H1 (cell line): Measurements from ENCODE around the gene TOB1. TPM values are rescaled to one million over a fixed set of nuclear protein-coding genes. Genes with fewer than 3 reads are reported as not detected.
A peak's percentile ranks its signal among the peaks of the same experiment; 100 is the strongest.

ENCODE experiments used
- ASH2L ChIP-seq: fragments of 200-600, 300-600 bp; sonication (generic); IDR thresholded peaks from one replicate; pipeline ENCODE4 v1.7.1; 2017; ENCODE audit warnings: low read length
- ATF3 ChIP-seq: IDR thresholded peaks from 2 replicates; pipeline ENCODE4 v1.6.1; 2011; ENCODE audit warnings: low read depth, mild to moderate bottlenecking, low read length; ENCODE audit not compliant: insufficient read depth
- BACH1 ChIP-seq: IDR thresholded peaks from 2 replicates; pipeline ENCODE4 v1.6.1; 2012; ENCODE audit warnings: low read length, improper control_type of control experiment
- CBX8 ChIP-seq: fragments of 300-800, 300-1000 bp; sonication (generic); IDR thresholded peaks from 2 replicates; pipeline ENCODE4 v1.7.1; 2016; ENCODE audit warnings: low read depth, low read length, borderline replicate concordance
- CEBPB ChIP-seq: IDR thresholded peaks from 2 replicates; pipeline ENCODE4 v1.6.1; 2012; ENCODE audit warnings: low read depth, low read length
- CHD7 ChIP-seq: fragments of 300-600 bp; sonication (generic); IDR thresholded peaks from 2 replicates; pipeline ENCODE4 v1.7.1; 2012; ENCODE audit warnings: low read length, moderate library complexity, mild to moderate bottlenecking, inconsistent platforms; ENCODE audit not compliant: insufficient replicate concordance
- EZH2 ChIP-seq: fragments of 200-600 bp; sonication (generic); IDR thresholded peaks from 2 replicates; pipeline ENCODE4 v1.7.1; 2012; ENCODE audit warnings: low read depth, mild to moderate bottlenecking, moderate library complexity, low read length, inconsistent platforms; ENCODE audit not compliant: severe bottlenecking
- SIN3A ChIP-seq, 2 experiments: IDR thresholded peaks in 1 of 2; conservative IDR thresholded peaks in 1 of 2; 2 replicates each; pipeline ENCODE4 v1.6.1; 2011 to 2012; ENCODE audit warnings: low read length in 2 of 2, improper control_type of control experiment in 1 of 2, low read depth in 1 of 2, mild to moderate bottlenecking in 1 of 2
- SIRT6 ChIP-seq: IDR thresholded peaks from one replicate; pipeline ENCODE4 v1.7.1; 2012; ENCODE audit warnings: low read length, inconsistent platforms
- polyA plus RNA-seq, 7 experiments: library from polyadenylated mRNA; depleted of rRNA in 3 of 7; stranded (reverse) in 5 of 7; unstranded in 2 of 7; fragments of >200 nt in 5 of 7; fragments of 200-250 nt in 2 of 7; gene quantifications; 1 replicate in 5 of 7; 2 replicates in 1 of 7; 4 replicates in 1 of 7; pipeline versions ENCODE4 v1.2.1 to v1.2.3, GENCODE V29; 2011 to 2013; ENCODE audit warnings: missing spikeins in 2 of 7, mixed read lengths in 2 of 7
- total RNA-seq: library from RNA; stranded (reverse); fragmentation: NEBNext Ultra II Directional; extraction: Animal tissue kit (Norgen Biotek cat#: 25700); gene quantifications from 2 replicates; pipeline ENCODE4 v1.2.1, GENCODE V29; 2021

Gene TOB1
- total and polyA plus RNA-seq, 2 of the 8 experiments (the other 6 are each of a cell fraction or from before 2014, with no cell fraction given) = 14.4 to 20.8 TPM

- no peak for TF ChIP-seq ATF3
- no peak for TF ChIP-seq SIRT6
- TF ChIP-seq BACH1 = no peak
- peak; percentile 16 to 83; a peak in 2 of 4 replicates for TF ChIP-seq SIN3A (conservative IDR thresholded peaks at IDR 0.05 in 1 of 2, IDR thresholded peaks at IDR 0.05 in 1 of 2; ENCODE audit: low read depth in 1 of 2, low read length in 2 of 2)
- TF ChIP-seq CBX8 = no peak
- TF ChIP-seq CHD7 = no peak
- no peak for TF ChIP-seq CEBPB
- peak; percentile 96 for TF ChIP-seq ASH2L
- no peak for TF ChIP-seq EZH2
These were observed 1.4 kb upstream of the TOB1 start (continued) for GRCh38 chr17:50867363-50868139.
